ENCODE data around the gene GRK4.
"Not testable (repeated sequence)": the region's sequence is repeated elsewhere in the genome, so short reads cannot be mapped to it uniquely, and the experiment has no call there.

The GRK4 gene

DNA sequence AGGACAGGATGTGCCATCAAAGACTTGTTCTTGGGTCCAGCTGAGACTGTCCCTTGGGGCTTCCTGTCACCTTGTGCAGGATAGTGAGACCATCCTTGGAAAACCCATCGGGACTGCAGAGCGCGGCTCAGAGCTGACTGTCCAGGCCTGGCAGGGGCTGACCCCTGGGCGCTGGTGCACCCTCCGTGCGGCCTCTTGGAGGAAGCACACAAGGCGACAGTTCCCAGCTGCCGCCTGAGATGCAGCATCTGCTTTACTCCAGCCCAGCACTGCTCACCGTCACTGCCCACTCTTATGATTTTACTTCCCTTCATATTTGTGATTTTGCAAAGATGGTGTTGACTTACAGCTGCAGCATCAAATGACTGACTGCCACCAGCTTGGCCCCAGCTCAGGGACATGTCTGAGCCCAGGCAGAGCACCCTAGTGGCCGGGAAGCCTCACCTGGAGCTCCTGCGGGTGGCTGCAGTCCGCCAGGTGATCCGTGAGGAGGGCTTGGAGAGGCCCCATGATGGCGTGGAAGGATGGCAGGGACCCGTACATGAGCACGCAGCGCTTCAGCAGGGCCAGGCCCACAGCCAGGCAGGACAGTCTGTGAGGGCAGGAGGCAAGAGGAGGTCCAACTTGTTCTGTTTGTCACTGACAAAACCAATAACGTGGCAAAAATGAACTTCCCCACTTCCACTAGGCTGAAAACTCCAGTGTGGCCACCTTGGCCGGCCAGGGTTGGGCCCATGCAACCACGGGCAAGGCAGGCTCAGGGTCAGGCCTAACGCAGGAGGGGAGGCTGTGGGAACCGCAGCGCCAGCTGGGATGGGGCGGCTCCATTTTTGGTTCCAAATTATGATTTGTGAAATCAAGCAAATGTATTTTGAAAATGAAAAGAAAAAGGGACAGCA, 22.0 kb upstream of the GRK4 start:
- no peak for DNase-seq (ENCODE audit: low read depth in 4 of 4, low spot score in 1 of 4)

GRCh38 chr4:2942037-2942531, 21.3 kb upstream of the GRK4 start:
- DNase-seq (ENCODE audit: low read depth in 4 of 4, low spot score in 1 of 4), result no peak

- DNase-seq (ENCODE audit: low read depth in 4 of 4, low spot score in 1 of 4), result no peak
These were observed 20.6 kb upstream of the GRK4 start for GRCh38 chr4:2942532-2943363.

DNA sequence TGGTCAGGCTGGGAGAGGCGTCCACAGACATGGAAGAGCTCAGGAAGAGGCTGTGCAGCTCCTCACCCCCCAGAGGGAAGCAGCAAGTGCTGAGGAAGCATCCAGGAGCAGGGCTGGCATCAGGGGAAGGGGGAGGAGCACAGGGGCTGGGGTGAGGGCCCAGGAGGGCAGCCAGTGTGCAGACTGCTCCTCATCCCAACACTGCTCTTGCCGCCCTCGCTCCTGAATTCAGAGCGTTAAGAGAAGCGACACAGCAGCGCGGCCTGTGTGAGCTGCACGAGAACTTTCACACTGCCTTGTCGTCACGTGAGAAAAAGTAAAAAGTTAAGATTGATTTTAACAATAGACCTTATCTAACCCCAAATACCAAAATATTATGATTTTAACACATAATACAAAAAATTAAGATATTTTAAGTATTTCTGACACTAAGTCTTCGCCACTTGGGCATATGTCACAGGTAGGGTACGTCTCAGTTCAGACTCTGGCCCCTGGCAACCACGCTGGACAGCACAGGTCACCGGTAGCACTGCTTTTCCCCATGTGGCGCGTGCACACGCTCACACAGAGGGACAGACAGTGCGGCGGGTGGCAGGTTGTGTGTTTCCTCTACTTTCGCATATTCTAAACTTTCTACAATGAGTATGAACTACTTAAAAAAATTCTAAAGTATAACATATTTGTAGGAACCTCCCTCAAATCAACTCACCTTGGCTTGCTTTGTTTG, 19.8 kb upstream of the GRK4 start:
- DNase-seq (ENCODE audit: low read depth in 4 of 4, low spot score in 1 of 4), result no peak

DNA sequence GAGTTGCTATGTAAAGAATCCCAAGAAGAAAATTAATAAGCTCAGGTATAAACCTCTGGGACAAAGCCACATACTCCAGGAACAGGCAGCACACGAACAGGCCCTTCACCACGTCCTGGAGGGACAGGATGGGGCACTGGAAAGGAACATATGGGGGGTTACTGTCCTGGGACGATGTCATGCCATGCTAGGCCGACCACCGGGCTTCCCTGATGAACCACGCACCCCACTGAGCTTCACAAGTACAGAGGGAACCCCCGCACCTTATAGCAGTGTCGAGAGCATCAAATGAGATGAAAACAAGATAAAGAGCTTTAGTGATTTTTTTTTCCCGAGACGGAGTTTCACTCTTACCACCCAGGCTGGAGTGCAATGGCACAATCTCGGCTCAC, 19.3 kb upstream of the GRK4 start:
- DNase-seq (ENCODE audit: low read depth in 4 of 4, low spot score in 1 of 4), result no peak

DNA sequence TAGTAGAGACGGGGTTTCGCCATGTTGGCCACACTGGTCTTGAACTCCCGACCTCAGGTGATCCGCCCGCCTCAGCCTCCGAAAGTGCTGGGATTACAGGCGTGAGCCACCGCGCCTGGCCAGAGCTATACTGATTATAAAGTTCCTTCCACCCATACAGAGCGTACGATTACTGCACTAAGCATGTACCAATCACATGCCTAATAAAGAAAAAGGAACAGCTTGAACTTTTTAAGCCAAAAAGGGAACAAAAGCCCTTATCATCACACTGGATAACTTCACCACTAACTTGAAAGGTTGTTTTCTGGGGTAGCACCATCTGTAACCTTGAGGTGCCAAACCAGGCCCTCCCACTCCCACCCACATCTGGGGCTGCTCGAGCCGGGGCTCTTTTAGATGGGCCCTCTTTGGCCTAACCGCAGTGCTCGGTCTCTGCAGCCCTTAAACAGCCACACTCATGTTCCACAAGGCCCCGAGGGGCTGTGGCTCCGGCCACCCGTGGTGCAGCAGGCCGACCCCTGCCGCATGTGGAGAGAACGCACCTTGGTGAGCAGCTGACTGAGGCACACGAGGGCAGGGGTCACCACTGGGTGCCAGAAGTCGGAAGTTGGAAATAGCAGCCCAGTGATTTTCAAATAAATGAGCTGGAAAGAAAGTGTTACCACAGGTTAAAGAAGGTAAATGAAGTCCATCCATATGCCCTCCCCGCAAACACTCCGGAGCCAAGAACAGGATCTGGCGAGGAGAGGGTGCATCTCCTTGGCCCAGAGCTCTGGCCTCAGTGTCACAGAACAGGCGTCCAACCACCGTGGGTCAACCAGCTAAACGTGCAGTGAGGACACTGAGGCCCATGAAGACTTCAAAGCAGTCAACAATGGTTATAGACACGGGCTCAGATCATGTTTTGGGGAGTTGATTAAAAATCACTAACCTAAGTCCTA, 18.5 kb upstream of the GRK4 start:
- DNase-seq (ENCODE audit: low read depth in 4 of 4, low spot score in 1 of 4), result no peak

- not testable (repeated sequence) for DNase-seq (ENCODE audit: low read depth in 4 of 4, low spot score in 1 of 4)
These were observed 17.5 kb upstream of the GRK4 start for GRCh38 chr4:2945619-2946604.

DNA sequence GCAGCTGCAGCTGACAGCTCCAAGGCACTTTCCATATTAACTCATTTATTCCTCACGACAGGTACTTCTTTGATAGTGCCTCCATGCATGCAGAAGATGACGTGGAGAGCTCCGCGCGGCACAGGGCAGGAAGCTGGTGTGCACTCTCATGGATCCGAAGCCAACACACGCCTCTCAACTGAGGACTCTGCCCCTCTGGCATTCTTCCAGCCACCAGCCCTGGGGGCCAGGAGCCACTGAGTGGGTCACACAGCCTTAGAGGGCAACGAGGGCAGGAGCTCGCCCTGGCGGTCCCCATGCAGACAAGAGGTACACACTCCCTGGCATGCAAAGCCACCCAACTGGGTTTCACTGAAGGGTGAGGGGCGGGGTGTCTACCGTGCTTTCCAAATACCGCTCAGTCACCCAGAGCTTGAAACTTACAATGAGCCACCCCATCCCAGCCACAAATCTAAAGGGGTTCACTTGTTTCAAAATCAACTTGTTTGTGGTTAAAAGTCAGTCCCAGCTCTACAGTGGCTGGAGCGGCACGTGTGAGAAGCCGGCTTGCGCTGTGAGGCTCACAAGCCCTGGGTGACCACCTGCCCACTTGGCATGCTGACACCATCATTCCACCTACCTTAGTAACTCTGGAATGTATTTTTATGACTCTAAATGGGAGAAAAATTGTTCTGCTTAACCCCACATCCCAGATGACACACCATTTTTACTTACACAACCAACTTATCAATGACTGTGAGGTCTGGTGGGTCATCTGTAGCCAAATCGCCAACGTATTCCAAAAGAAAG, 16.4 kb upstream of the GRK4 start:
- no peak for DNase-seq (ENCODE audit: low read depth in 4 of 4, low spot score in 1 of 4)

DNA sequence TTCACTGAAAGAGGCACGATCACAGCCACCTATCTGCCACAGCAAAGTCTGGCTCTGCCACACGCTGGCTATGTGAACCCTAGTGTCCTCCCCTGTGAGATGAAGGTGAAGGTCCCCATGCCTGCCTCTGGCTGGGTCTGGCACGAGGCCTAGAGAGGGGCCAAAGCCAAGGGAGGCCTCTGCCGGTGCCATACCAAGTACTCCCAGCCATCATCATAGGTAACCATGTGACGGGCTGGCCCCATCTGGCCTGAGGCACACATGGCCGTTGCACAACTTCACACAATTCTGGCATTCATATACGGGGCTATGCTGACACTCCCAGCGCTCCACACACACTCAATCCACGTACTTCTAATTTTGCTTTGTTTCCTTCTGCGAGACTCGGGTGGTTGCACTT, 15.4 kb upstream of the GRK4 start:
- no peak for DNase-seq (ENCODE audit: low read depth in 4 of 4, low spot score in 1 of 4)

DNA sequence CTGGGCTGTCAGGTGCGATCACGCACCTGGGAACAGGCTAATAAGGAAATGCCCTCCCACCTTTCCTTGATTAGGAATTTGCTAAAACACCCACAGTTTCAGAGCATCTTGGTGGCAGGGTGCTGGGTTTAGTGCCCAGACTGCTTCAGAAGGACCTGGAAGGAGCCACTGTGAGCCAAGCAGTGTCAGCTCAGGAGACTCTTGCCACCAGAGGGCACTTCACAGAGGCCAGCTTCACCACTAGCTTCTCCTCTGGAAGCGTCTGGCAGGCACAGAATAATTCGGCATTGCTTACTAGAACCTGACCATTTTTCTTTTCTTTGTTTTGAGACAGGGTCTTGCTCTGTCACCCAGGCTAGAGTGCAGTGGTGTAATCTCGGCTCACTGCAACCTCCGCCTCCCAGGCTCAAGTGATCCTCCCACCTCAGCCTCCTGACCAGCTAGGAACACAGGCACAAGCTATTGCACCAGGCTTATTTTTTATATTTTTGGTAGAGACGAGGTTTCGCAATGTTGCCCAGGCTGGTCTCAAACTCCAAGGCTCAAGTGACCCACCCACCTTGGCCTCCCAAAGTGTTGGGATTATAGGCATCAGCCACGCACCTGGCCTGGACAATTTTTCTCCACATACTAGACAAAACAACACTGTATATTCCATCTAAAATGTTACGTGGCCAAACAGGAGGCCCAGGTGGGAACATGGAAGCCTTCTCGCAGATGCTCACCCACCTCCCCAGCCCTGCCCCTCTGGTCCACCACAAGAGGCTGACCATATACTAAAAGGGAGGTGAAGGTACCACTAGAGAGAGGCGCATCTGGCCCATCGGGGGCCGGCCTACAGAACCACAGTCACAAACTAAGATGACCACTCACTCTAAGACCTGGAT, 14.2 kb upstream of the GRK4 start:
- no peak for DNase-seq (ENCODE audit: low read depth in 4 of 4, low spot score in 1 of 4)

- no peak for DNase-seq (ENCODE audit: low read depth in 4 of 4, low spot score in 1 of 4)
These were observed 13.6 kb upstream of the GRK4 start for GRCh38 chr4:2949782-2950125.

DNA sequence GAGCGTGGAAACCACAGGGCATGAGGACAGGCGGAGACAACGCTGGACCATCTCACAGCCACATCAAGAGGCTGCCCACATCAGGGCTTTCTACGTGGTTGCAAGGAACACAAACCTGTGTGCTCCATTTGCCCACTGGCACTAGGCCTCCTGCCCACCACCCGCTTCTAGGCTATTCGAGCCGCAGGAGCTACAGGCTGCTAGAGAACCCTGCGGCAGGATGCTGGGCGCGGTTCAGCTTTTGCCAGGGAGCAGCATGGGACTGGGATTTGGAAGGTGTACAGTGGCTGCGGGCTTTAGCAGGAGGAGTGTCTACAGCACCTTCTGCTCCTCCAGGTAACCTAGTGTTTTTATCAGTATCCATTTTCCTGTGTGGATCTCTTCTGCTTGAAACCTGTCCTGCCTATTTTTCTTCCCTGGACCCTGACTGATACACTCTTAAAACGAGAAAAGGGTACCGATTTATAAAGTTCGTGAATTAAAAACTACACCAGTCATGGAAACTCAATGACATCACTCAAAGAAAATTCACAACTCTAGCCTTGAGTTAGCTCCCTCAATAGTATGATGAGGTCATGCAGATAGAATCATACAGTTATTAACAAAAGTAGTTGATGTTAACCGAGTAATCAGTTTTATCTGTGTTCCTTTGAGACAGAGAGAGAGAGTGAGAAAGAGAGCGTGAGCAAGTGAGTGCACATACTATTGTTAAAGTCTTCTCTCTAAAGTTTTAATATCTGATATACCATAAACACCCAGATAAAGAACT, 13.0 kb upstream of the GRK4 start:
- no peak for DNase-seq (ENCODE audit: low read depth in 4 of 4, low spot score in 1 of 4)

DNA sequence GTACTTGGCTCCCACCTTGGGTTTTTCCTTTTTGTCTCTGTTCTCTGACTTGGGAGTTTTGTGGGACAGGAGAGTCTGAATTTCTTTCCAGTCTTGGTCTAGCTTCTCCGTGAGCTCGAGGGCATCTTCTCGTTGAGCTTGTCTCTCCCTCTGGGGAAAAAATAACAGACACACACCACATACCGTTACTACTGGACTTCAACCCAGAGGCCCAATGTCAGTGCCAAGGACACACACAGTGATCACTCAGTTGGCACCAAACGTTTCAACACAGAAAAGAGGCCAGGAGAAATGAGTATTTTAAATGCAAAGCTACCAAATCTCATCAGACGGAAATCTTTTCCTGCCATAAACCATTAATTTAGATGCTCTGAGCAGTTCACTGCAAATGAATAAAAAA, 9.9 kb upstream of the GRK4 start:
- no peak for DNase-seq (ENCODE audit: low read depth in 4 of 4, low spot score in 1 of 4)

DNA sequence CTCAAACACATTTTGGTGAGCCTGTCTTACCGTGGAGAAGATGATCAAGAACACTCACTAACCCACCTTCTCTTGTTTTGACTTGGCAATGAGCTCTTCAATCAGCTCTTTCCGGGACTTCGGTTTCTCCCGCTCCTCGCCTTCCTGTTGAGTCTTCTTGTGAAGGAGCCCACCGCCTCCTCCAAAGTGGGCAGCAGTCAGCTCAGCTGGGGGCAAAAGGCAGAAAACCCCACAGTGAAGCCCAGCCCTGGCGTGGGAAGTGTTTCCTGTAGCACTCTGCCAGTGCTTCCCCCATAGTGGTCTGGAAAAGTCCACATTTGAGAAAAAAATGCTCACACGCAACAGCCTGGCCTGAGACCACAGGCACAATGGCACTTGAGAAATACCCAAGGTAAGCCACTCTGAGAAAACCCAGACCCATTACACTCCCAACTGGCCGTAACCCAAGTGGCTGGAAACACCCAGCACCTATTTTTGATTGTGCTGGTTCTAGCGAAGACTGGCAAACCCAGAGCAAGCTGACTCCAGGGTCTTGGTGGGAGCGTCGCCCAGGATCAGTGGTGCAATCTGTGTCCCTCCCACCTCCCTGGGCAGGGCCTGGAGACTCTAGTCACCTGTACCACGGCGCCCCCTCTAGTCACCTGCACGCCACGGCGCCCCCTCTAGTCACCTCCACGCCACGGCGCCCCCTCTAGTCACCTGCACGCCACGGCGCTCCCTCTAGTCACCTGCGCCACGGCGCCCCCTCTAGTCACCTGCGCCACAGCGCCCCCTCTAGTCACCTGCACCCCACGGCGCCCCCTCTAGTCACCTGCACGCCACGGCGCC, 8.8 kb upstream of the GRK4 start:
- DNase-seq (ENCODE audit: low read depth in 4 of 4, low spot score in 1 of 4), result peak in 3 of 4 experiments; percentile 34 to 81 (median 51)

DNA sequence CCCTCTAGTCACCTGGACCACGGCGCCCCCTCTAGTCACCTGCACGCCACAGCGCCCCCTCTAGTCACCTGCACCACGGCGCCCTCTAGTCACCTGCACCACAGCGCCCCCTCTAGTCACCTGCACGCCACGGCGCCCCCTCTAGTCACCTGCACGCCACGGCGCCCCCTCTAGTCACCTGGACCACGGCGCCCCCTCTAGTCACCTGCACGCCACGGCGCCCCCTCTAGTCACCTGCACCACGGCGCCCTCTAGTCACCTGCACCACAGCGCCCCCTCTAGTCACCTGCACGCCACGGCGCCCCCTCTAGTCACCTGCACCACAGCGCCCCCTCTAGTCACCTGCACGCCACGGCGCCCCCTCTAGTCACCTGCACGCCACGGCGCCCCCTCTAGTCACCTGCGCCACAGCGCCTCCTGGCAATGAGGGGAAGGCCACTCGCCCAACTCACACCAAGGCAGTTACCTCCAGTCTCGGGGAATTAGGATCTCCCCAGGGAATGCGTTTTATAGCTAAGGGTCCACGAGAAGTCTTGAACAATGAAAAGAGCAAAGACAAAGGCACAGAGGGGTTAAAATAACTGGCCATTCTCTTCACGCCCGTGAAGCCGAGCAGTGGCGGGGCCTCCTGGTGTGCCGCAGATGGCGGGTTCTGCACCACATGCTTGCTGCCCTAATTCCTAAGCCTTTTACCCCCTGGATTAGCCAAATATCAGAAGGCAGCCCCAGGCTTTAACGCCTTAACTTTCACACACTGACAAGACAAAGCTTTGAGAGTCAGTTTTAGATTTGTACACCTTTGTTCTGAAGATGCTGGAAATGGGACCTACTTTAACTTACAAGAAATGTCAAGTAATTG, 8.0 kb upstream of the GRK4 start:
- not testable (repeated sequence) for DNase-seq (ENCODE audit: low read depth in 4 of 4, low spot score in 1 of 4)
